Non-pigmented ciliary epithelial cell (primary cell): ENCODE data around the gene PHACTR3.

ENCODE experiments used
- DNase-seq: peaks from one replicate; pipeline ENCODE4 v3.0.0-alpha.2; 2010; ENCODE audit warnings: low read depth

PHACTR3 gene

DNA sequence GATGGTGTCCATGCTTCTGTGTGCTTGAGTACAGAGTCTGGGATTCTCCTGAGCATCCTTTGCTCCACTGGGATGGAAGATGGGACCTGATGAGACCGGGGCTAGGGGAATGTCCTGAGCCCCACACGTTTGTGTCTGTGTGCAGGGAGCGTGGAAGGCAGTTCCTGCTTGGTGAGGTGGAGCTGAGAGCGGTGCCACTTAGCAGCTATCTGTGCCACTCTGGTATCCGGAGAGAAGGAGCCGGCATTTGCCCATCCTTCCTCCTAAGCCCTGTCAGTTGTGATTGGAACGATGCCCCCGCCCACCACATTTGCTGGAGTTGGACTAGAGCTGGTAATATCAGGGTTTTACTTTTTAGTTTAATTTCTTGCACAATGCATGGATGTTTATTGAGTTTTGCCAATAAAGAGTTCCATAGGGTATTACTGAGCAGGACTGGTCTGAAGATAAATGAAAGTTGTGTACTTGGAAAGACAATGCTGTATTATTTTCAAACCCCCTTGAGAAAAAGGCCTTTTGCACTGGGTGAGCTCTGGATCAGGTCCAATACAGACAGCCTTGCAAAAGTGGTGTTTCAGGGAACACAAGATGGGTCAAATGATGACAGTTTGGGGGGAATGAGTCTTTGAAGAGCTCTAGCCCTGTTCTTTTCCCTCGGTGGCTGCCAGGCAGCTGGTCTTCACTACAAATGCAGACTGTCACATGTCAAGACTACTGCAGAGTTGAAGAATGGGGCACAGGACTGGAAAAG is 198.3 kb downstream of the PHACTR3 start:
- DNase-seq, result no peak

DNA sequence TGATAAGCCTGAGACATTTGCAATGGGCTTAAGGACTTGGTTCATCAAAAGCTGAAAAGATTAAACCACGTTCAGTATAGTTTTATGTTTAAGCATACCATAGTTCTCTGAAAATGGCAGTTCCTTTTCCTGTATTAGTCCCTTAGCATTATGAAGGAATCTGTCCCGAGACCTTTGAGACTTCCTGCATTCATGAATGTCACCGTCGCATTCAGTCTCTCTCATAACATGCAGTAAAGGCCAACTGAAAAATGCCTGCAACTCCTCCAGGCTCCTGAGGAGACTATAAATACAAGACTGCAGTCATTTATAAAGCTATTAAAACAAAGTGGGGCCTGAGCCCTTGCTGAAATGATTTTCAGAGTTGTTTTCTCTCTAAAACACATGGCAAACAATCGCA is 200.0 kb downstream of the PHACTR3 start:
- DNase-seq, result no peak

DNA sequence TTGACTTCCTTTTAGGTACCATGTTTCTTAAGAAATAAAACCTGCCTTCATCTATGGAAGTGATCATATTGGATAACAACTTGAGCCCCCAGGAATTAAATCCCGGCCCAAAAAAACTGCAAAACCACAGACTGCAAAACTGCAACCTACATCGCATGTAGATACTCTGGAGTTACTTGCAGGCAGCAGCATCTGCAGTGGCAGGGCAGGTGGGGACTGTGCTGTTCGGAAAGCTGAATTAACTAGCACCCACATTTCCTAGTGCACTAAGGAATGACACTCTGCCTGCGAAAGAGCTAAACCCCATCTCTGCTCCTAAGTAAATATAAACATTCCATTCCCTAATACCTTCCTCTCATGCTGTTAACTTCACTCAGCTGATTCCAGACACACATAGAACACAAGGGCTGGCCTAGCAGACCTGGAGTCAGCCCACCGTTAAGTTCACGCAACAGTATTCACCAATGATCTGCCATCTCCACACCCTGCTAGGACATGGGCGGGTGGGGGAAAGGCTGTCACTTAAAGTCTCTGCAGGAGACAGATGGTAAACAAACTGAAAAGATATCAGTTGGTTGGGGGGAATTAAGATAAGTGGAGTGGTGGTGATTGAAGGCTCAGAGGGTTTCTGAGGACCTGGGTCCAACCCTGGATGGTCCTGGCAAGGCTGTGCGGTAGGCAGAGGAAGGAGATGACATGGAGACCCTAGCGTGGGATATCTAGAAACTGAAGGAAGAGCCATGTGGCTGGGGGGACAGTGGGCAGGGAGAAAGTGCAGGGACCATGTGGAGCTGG is 200.7 kb downstream of the PHACTR3 start:
- DNase-seq, result no peak

DNA sequence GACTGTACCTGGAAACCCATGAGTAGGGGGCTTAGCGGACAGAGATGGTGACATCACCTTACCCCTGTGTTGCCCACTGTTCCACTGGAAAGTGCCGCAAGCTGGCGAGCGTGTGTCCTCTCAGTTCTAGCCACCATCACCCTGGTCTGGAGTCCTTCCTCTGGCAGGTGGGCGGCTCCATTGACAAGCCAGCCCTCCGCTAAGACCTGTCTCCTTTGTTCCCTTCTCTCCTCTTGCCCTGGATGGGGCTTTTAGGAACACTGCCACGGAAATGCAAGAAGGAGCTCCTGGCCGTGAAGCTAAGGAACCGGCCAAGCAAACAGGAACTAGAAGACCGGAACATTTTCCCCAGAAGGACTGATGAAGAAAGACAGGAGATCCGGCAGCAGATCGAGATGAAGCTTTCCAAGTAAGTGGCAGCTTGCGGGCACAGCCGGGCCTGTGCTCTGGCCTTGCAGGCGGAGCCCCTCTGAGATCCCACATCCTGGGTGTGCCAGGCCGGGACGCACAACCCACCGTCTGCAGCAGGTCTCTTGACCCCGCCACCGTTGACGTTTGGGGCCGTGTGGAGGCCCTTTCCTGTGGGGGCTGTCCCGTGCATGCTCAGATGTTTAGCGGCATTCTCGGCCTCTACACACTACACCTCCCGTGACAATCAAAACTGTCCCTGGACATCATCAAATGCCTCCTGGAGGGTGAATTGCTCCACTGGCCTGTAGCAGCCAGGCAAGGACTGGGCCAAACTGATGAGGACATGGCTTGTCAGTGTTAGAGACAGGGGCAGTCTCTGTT is 201.6 kb downstream of the PHACTR3 start:
- no peak for DNase-seq

DNA sequence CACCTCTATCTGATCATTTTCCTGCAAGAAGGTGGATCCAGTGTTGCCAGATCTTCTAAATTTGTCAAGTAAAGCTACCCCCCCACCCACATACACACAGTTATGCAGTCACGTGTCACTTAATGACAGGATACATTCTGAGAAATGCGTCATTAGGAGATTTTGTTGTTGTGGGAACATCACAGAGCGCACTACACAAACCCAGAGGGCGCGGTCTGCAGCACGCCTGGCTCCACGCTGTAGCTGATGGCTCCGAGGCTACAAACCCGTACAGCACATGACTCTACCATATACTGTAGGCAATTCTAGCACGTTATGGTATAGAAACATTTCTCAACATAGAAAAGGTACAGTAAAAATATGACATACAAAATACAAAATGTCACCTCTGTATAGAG is 202.2 kb downstream of the PHACTR3 start:
- DNase-seq, result no peak

- no peak for DNase-seq
Observed at GRCh38 chr20:59807909-59808728, 203.8 kb downstream of the PHACTR3 start.

DNA sequence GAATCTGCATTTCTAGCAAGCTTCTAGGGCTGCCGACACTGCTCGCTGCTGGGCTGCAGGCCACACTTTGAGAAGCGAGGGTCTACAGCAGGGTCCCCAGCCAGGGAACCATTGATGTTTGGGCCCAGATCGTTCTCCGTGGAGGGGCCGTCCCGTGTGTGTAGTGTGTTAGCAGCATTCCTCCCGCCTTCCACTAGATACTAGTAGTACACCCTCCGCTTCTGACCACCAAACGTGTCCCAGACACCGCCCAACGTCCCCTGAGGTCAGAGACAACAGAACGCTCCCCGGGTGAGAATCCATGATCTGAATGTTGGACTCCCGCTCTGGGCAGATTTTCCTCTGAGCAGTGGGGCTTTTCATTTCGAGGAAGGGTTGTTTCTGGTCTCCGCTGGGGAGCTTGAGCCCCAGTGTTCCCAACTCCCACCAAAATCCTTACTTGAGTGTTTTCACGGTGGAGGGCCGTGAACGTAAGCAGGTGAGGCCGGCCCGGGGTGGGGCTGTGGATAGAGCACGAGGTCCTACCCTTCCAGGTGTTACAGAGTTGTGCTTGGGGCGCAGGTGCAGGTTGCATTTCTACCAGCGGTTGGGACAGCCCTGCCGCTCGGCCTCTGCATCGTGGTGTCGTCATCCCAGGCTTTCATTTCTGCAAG is 204.5 kb downstream of the PHACTR3 start:
- DNase-seq, result no peak

GRCh38 chr20:59809630-59810448 is 205.5 kb downstream of the PHACTR3 start:
- no peak for DNase-seq

- DNase-seq, result no peak
Observed at GRCh38 chr20:59810449-59811187, 206.3 kb downstream of the PHACTR3 start.

- DNase-seq, result no peak
Observed at GRCh38 chr20:59811681-59812171, 207.4 kb downstream of the PHACTR3 start.

DNA sequence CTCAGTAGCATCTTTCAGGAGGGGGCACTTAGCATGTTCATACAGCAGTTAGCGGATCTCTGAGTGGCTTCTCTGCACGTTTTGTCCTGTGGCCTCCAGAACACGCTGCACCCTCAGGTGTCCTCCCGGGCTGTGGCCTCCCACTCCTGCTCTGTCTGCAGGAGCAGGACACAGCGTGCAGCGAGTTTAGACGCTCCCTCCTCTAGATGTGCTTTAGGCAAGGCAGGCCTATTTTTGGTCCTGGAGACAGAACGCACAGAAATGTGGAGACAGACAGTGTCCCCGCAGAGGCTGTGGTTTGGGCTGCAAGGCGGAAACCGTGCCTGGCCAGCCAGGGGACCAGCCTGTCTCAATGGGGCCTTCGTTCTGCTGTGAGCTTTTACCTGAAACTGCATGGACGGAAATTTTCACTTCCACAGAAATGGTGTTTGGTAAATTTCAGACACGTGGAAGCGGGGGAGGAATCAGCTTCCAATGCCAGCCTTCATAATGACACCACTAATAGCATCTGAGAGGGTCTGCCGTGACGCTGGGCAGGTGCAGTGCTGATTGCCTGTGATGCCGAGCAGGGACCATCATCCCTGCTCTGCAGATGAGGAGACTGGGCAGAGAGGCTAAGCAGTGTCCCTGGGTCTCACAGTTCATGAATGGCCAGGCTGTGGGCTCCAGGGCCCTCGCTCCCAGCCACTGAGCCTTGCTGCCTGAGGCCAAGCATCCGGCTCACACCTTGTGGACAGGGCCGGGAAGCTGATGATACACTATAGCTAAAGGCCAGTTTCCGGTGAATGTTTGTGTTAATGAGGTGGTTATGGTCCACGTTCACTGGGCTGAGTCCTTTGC is 208.2 kb downstream of the PHACTR3 start:
- no peak for DNase-seq

DNA sequence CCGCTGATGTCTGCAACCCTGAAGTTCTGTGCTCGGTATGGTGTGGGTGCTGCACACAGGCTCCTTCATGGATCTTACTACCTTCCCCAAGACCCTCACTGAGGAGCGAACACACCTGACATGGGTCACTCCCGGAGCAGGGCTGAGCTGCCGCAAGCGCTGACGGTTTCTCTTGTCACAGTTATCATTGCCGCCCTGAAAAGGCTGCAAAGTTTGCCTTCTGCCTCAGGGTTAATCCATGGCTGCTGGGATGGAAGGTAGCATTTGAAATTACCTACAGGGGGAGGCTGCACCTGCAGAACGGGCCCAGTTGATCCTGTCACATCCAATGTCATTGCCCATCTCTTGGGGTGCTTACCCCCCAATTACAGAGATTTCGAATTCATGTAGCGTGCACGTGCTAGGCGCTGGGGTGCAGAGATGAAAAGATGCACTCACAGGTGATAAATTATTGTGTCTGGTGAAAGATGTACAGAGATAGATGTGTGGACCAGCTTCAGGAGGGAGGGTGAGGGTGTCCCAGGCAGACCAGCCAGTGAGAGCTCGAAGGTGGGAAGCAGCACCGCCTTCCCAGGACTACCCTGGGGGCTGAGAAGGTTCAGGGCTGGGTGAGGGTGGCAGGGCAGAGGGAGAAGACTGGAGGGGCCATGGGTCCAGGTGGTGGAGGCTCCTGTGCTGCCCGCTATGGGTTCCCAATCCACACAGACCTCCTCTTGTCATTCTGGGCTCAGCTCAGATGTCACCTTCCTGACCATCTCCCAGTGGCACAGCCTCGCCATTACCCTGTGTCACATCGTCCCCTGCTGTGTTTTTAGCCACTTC is 209.0 kb downstream of the PHACTR3 start:
- no peak for DNase-seq

DNA sequence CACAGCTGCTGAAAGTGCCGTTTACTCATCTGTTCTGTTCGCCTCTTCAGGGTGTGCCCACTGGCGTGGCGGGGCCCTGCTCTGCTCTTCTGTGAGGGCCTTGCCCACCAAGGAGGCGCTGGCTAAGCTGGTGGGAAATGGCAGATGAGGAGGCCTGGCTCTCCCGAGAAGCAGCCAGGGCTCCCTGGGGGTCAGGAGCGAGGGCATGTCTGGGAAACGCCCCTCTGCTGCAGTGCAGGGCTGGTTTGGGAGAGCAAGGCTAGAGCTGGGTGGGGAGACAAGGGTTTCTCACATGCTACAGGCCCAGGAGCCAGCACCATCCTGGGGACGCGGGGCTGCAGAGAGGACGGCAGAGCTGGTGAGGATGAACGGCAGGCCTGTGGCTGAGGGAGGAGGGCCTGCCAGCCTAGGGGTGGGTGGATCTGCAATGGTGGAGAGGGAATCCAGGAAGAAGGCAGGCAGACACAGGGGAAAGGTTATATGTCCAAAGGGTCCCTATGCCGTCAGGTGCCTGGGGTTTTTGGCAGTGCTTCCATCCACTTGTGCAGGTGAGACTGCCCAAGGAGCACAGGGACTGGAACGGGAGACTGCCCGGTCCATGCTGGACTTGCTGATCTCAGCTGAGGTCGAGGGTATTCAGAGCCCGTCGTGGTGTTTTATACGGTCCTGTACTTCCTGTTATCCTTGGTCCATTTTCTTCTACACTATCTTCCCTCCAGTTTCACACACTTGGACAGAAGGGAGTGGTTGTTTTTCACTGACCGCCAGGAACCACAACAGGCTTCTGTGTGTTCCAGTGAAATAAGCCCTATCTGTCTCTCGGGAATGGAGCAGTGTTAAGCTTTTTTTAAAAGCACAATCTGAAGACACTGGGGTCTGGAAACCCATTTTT is 209.9 kb downstream of the PHACTR3 start:
- DNase-seq, result no peak

GRCh38 chr20:59814840-59815340 is 210.6 kb downstream of the PHACTR3 start:
- no peak for DNase-seq

- no peak for DNase-seq
Observed at GRCh38 chr20:59816146-59816738, 211.9 kb downstream of the PHACTR3 start.

DNA sequence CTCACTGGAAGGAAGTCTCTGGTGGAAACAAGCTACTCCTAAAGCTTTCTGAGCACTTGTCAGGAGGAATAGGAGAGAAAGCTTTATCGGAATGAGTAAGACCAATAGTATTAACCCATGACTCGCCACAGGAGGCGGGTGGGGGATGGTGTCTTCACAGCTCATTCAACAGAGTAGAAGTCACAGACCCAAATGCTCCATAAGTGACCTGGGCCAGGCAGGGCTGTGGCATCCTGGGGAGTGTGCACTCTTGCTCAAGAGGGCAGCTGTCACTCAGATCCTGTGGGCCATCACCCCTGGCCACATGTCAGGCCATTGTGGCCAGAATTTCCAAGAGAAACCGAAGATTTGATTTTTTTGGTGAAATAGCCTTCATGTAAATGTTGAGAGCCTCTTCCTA is 213.1 kb downstream of the PHACTR3 start:
- DNase-seq, result no peak
